Fibroblast of lung (primary cell): ENCODE measurements around the gene AEN. TPM values are rescaled to one million over a fixed set of nuclear protein-coding genes. Genes with fewer than 3 reads are reported as not detected.

Experiments used
- DNase-seq, 2 donors: peaks; one replicate each; pipeline versions ENCODE4 v3.0.0 to v3.0.0-alpha.2; 2010; ENCODE audit warnings: low read depth in 2 of 2
- H2AFZ ChIP-seq: 2 replicates; pipeline ENCODE4 v1.5.1; 2012; ENCODE audit warnings: low read length, control low read depth, inconsistent platforms
- H3K27ac ChIP-seq: 2 replicates; pipeline ENCODE4 v1.5.1; 2011; ENCODE audit warnings: low read length, control low read depth; ENCODE audit not compliant: insufficient read depth
- H3K27me3 ChIP-seq: 2 replicates; pipeline ENCODE4 v1.5.1; 2011; ENCODE audit warnings: mild to moderate bottlenecking, low read length; ENCODE audit not compliant: control insufficient read depth, insufficient read depth
- H3K36me3 ChIP-seq: 2 replicates; pipeline ENCODE4 v1.5.1; 2011; ENCODE audit warnings: low read length; ENCODE audit not compliant: control insufficient read depth, insufficient read depth
- H3K4me1 ChIP-seq: 2 replicates; pipeline ENCODE4 v1.5.1; 2011; ENCODE audit warnings: low read length; ENCODE audit not compliant: control insufficient read depth, insufficient read depth; ENCODE audit errors: extremely low read depth
- H3K4me2 ChIP-seq: 2 replicates; pipeline ENCODE4 v1.5.1; 2011; ENCODE audit warnings: low read length, control low read depth; ENCODE audit not compliant: insufficient read depth; ENCODE audit errors: extremely low read depth
- H3K4me3 ChIP-seq, 4 experiments: fragments of 200-600 bp in 1 of 4; sonication (generic) in 1 of 4; replicated peaks in 1 of 4; 2 replicates each; pipeline ENCODE4 v1.5.1; 2011 to 2016; ENCODE audit warnings: low read length in 4 of 4, low read depth in 3 of 4, mild to moderate bottlenecking in 3 of 4, control low read depth in 2 of 4, inconsistent platforms in 1 of 4, mixed read lengths in 1 of 4; ENCODE audit not compliant: insufficient read depth in 1 of 4; ENCODE audit errors: control extremely low read depth in 1 of 4
- H3K79me2 ChIP-seq: 2 replicates; pipeline ENCODE4 v1.5.1; 2012; ENCODE audit warnings: mild to moderate bottlenecking, low read length, inconsistent platforms; ENCODE audit not compliant: control insufficient read depth, insufficient read depth
- H3K9ac ChIP-seq: 2 replicates; pipeline ENCODE4 v1.5.1; 2011; ENCODE audit warnings: mild to moderate bottlenecking, low read length, control low read depth; ENCODE audit not compliant: insufficient read depth
- H3K9me3 ChIP-seq: 2 replicates; pipeline ENCODE4 v1.5.1; 2012; ENCODE audit warnings: low read depth, low read length; ENCODE audit not compliant: control insufficient read depth, insufficient read depth
- H4K20me1 ChIP-seq: 2 replicates; pipeline ENCODE4 v1.5.1; 2011; ENCODE audit warnings: low read length; ENCODE audit not compliant: control insufficient read depth, insufficient read depth; ENCODE audit errors: extremely low read depth
- EZH2 ChIP-seq: IDR thresholded peaks from 2 replicates; pipeline ENCODE4 v1.5.1; 2012; ENCODE audit warnings: low read length, control low read depth, mild to moderate bottlenecking; ENCODE audit errors: missing control alignments
- polyA plus RNA-seq, 2 donors: library from polyadenylated mRNA; depleted of rRNA in 1 of 2; stranded (reverse) in 1 of 2; unstranded in 1 of 2; fragments of >200 nt; gene quantifications; 2 replicates each; pipeline ENCODE4 v1.2.1, GENCODE V29; 2011 to 2012; ENCODE audit warnings: missing spikeins in 1 of 2
- total RNA-seq: library from RNA; depleted of rRNA; stranded (reverse); fragments of >200 nt; gene quantifications from 2 replicates; pipeline ENCODE4 v1.2.1, GENCODE V29; 2014
- TF ChIP-seq, protein P1 (sequence below), 2 donors: IDR thresholded peaks in 1 of 2; conservative IDR thresholded peaks in 1 of 2; 1 replicate in 1 of 2; 2 replicates in 1 of 2; pipeline ENCODE4 v1.5.1; 2011 to 2012; ENCODE audit warnings: low read length in 2 of 2, control low read depth in 1 of 2, inconsistent platforms in 1 of 2, low read depth in 1 of 2, mild to moderate bottlenecking in 1 of 2

AEN gene
- total and polyA plus RNA-seq, 2 donors (not counting 1 experiment from before 2014, with no cell fraction given): 18.5 to 83.7 TPM

GRCh38 chr15:88617031-88617722 lies 4.0 kb upstream of the AEN start:
- H3K4me2 ChIP-seq: no peak overlapping the region
- H3K4me3 ChIP-seq: no peak overlapping the region
- no peaks in the 10 kb centered on the region for H3K9me3 ChIP-seq
- no peak for DNase-seq
- no peaks in the 10 kb centered on the region for H4K20me1 ChIP-seq
- no peaks in the 10 kb centered on the region for H3K27me3 ChIP-seq
- H2AFZ ChIP-seq: no peak overlapping the region
- no peak overlapping the region for H3K9ac ChIP-seq
- peaks cover 10% of the 10 kb centered on the region for H3K79me2 ChIP-seq
- no peaks in the 10 kb centered on the region for H3K36me3 ChIP-seq
- no peak overlapping the region for H3K27ac ChIP-seq
- TF ChIP-seq, protein P1, sequence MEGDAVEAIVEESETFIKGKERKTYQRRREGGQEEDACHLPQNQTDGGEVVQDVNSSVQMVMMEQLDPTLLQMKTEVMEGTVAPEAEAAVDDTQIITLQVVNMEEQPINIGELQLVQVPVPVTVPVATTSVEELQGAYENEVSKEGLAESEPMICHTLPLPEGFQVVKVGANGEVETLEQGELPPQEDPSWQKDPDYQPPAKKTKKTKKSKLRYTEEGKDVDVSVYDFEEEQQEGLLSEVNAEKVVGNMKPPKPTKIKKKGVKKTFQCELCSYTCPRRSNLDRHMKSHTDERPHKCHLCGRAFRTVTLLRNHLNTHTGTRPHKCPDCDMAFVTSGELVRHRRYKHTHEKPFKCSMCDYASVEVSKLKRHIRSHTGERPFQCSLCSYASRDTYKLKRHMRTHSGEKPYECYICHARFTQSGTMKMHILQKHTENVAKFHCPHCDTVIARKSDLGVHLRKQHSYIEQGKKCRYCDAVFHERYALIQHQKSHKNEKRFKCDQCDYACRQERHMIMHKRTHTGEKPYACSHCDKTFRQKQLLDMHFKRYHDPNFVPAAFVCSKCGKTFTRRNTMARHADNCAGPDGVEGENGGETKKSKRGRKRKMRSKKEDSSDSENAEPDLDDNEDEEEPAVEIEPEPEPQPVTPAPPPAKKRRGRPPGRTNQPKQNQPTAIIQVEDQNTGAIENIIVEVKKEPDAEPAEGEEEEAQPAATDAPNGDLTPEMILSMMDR (conservative IDR thresholded peaks at IDR 0.05 in 1 of 2, IDR thresholded peaks at IDR 0.05 in 1 of 2; ENCODE audit: low read depth in 1 of 2, low read length in 2 of 2): no peak
- TF ChIP-seq EZH2: no peak
- peaks cover 7% of the 10 kb centered on the region for H3K4me1 ChIP-seq

DNA sequence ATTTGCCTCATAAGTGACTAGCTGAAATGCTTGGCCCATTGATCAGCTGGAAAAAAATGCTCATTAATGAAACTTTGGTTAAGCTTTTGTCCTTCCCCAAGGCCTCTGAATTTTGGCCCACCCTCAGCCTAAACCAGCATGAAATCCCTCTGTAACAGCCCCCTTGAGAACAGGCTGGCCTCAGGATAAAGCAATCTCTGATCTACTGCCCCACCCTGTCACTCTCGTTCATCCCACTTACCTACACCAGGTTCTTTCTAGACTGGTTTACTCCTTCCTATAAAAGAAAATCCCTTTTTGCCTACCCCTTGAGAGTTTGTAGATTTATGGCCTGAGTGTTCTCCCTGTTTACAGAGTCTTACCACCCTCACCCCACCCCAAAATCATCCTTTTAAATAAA lies 3.4 kb upstream of the AEN start:
- Histone ChIP-seq H3K9me3 (no peaks in the 10 kb centered on the region), H3K4me3 (no peak overlapping the region), H3K4me1 (peaks cover 4% of the 10 kb centered on the region), H3K27me3 (no peaks in the 10 kb centered on the region), H3K9ac (no peak overlapping the region), H3K36me3 (no peaks in the 10 kb centered on the region), H4K20me1 (no peaks in the 10 kb centered on the region), H3K4me2 (no peak overlapping the region), H3K27ac (no peak overlapping the region), H3K79me2 (peaks cover 16% of the 10 kb centered on the region), H2AFZ (no peak overlapping the region)
- TF ChIP-seq, protein P1 (conservative IDR thresholded peaks at IDR 0.05 in 1 of 2, IDR thresholded peaks at IDR 0.05 in 1 of 2; ENCODE audit: low read depth in 1 of 2, low read length in 2 of 2): no peak
- TF ChIP-seq EZH2: no peak
- DNase-seq: no peak

GRCh38 chr15:88618686-88619085 lies 2.5 kb upstream of the AEN start:
- H3K36me3 ChIP-seq: peaks cover 2% of the 10 kb centered on the region
- no peak overlapping the region for H3K4me3 ChIP-seq
- peaks cover 25% of the 10 kb centered on the region for H3K79me2 ChIP-seq
- no peaks in the 10 kb centered on the region for H3K9me3 ChIP-seq
- no peak for DNase-seq
- no peak overlapping the region for H3K4me2 ChIP-seq
- H2AFZ ChIP-seq: no peak overlapping the region
- no peak overlapping the region for H3K9ac ChIP-seq
- H3K27me3 ChIP-seq: no peaks in the 10 kb centered on the region
- H3K27ac ChIP-seq: no peak overlapping the region
- TF ChIP-seq, protein P1 (conservative IDR thresholded peaks at IDR 0.05 in 1 of 2, IDR thresholded peaks at IDR 0.05 in 1 of 2; ENCODE audit: low read depth in 1 of 2, low read length in 2 of 2): no peak
- no peak for TF ChIP-seq EZH2
- peaks cover 9% of the 10 kb centered on the region for H3K4me1 ChIP-seq
- no peaks in the 10 kb centered on the region for H4K20me1 ChIP-seq
